Measurements from ENCODE around the gene FOXP1.
A peak's percentile ranks its signal among the peaks of the same experiment; 100 is the strongest.

FOXP1 gene

GRCh38 chr3:71585887-71586809 lies 2.6 kb upstream of the FOXP1 start:
- peak; percentile 60 for DNase-seq

- DNase-seq = peak; percentile 60
These were observed 1.6 kb upstream of the FOXP1 start for GRCh38 chr3:71585131-71585530.

GRCh38 chr3:71584394-71585011 lies 975 bp upstream of the FOXP1 start:
- DNase-seq = peak; percentile 88

GRCh38 chr3:71582612-71583565 lies 639 bp downstream of the FOXP1 start:
- peak; percentile 89 for DNase-seq

- peak; percentile 77 for DNase-seq
These were observed 1.4 kb downstream of the FOXP1 start for GRCh38 chr3:71582036-71582611.

- peak; percentile 76 for DNase-seq
These were observed 2.0 kb downstream of the FOXP1 start for GRCh38 chr3:71581457-71582035.

- DNase-seq = peak; percentile 54
These were observed 2.7 kb downstream of the FOXP1 start for GRCh38 chr3:71580636-71581456.

GRCh38 chr3:71579935-71580406 lies 3.6 kb downstream of the FOXP1 start:
- DNase-seq = peak; percentile 87

- DNase-seq = no peak
These were observed 4.1 kb downstream of the FOXP1 start for GRCh38 chr3:71579326-71579934.

- DNase-seq = peak; percentile 25
These were observed 5.3 kb downstream of the FOXP1 start for GRCh38 chr3:71578054-71578751.

- DNase-seq = peak; percentile 3
These were observed 6.5 kb downstream of the FOXP1 start for GRCh38 chr3:71577011-71577410.

- DNase-seq = no peak
These were observed 8.1 kb downstream of the FOXP1 start for GRCh38 chr3:71575433-71575832.

- DNase-seq = no peak
These were observed 10.3 kb downstream of the FOXP1 start for GRCh38 chr3:71573181-71573580.

- no peak for DNase-seq
These were observed 13.0 kb downstream of the FOXP1 start for GRCh38 chr3:71570546-71570945.

GRCh38 chr3:71568207-71568606 lies 15.3 kb downstream of the FOXP1 start:
- DNase-seq = no peak

GRCh38 chr3:71566776-71567175 lies 16.8 kb downstream of the FOXP1 start:
- DNase-seq = no peak

- peak; percentile 62 for DNase-seq
These were observed 17.6 kb downstream of the FOXP1 start for GRCh38 chr3:71565976-71566375.

GRCh38 chr3:71565316-71565715 lies 18.2 kb downstream of the FOXP1 start:
- DNase-seq = no peak

- no peak for DNase-seq
These were observed 19.2 kb downstream of the FOXP1 start for GRCh38 chr3:71564361-71564760.

GRCh38 chr3:71563827-71564226 lies 19.7 kb downstream of the FOXP1 start:
- DNase-seq = peak; percentile 51

Measured in NCI-H69 (cell line).